H1 (cell line): Measurements from ENCODE around the gene PYGB. TPM values are rescaled to one million over a fixed set of nuclear protein-coding genes. Genes with fewer than 3 reads are reported as not detected.

Experiments used
- CTCF ChIA-PET: fragments of 300-600 bp; sonication (Branson Sonifier 250); formaldehyde crosslinking; loops from one replicate; lab custom pipeline; 2021; ENCODE audit not compliant: partially characterized antibody; lab: Charles Lee
- POLR2A ChIA-PET: fragments of 300-600 bp; sonication (Branson Sonifier 250); formaldehyde crosslinking; loops from one replicate; lab custom pipeline; 2021; ENCODE audit warnings: inconsistent platforms; ENCODE audit not compliant: partially characterized antibody; lab: Charles Lee
- DNase-seq, 2 experiments: peaks; one replicate each; pipeline versions ENCODE4 v3.0.0 to v3.0.0-alpha.2; 2010 to 2022; ENCODE audit warnings: low spot score in 2 of 2, low read depth in 1 of 2, mixed read lengths in 1 of 2
- FAIRE-seq: peaks from 2 replicates; lab custom pipeline; 2011; peaks lifted over from hg19 to GRCh38; lab: Jason Lieb, UNC
- H2AFZ ChIP-seq: 2 replicates; pipeline ENCODE4 v1.8.1; 2012; ENCODE audit warnings: low read length, inconsistent platforms
- H2AK5ac ChIP-seq: 2 replicates; pipeline ENCODE4 v1.6.1; 2013; ENCODE audit warnings: low read depth, low read length
- H2BK120ac ChIP-seq: replicated peaks from 2 replicates; pipeline ENCODE3; 2013; ENCODE audit warnings: low read depth, low read length, inconsistent platforms
- H2BK12ac ChIP-seq: 2 replicates; pipeline ENCODE4 v1.6.1; 2013; ENCODE audit warnings: low read depth, low read length
- H2BK15ac ChIP-seq: 2 replicates; pipeline ENCODE4 v1.6.1; 2013; ENCODE audit warnings: low read length
- H2BK20ac ChIP-seq: 2 replicates; pipeline ENCODE4 v1.6.1; 2013; ENCODE audit warnings: low read length
- H2BK5ac ChIP-seq: 2 replicates; pipeline ENCODE4 v1.6.1; 2013; ENCODE audit warnings: low read depth, low read length
- H3K14ac ChIP-seq: 2 replicates; pipeline ENCODE4 v1.6.1; 2013; ENCODE audit warnings: inconsistent platforms; ENCODE audit not compliant: insufficient read length
- H3K18ac ChIP-seq: 2 replicates; pipeline ENCODE4 v1.6.1; 2013; ENCODE audit warnings: low read length; ENCODE audit errors: extremely low read depth
- H3K23ac ChIP-seq: 2 replicates; pipeline ENCODE4 v1.6.1; 2013; ENCODE audit warnings: inconsistent platforms; ENCODE audit not compliant: insufficient read length
- H3K23me2 ChIP-seq: 2 replicates; pipeline ENCODE4 v1.6.1; 2013; ENCODE audit warnings: low read depth, low read length
- H3K27ac ChIP-seq: 2 replicates; pipeline ENCODE4 v1.6.1; 2011; ENCODE audit warnings: low read depth, low read length, inconsistent platforms
- H3K27me3 ChIP-seq, 4 experiments: replicated peaks in 1 of 4; 1 replicate in 1 of 4; 2 replicates in 3 of 4; pipeline versions ENCODE4 v1.6.1 to v1.8.1; 2011 to 2013; ENCODE audit warnings: low read length in 3 of 4, mild to moderate bottlenecking in 3 of 4, inconsistent platforms in 2 of 4, mixed read lengths in 2 of 4, moderate library complexity in 1 of 4; ENCODE audit not compliant: control insufficient read depth in 3 of 4, insufficient read depth in 3 of 4; ENCODE audit errors: extremely low read depth in 1 of 4
- H3K36me3 ChIP-seq, 4 experiments: 2 replicates each; pipeline versions ENCODE4 v1.6.1 to v1.8.1; 2011 to 2013; ENCODE audit warnings: mild to moderate bottlenecking in 4 of 4, low read length in 3 of 4, moderate library complexity in 2 of 4, control low read depth in 1 of 4, inconsistent platforms in 1 of 4; ENCODE audit not compliant: insufficient read depth in 4 of 4, control insufficient read depth in 2 of 4
- H3K4ac ChIP-seq: replicated peaks from 2 replicates; pipeline ENCODE3; 2013; ENCODE audit warnings: low read length, low read depth, mixed read lengths, inconsistent platforms; ENCODE audit not compliant: insufficient read length
- H3K4me1 ChIP-seq, 4 experiments: replicated peaks in 1 of 4; 1 replicate in 1 of 4; 2 replicates in 3 of 4; pipeline versions ENCODE4 v1.6.1 to v1.8.1; 2011 to 2013; ENCODE audit warnings: low read length in 3 of 4, inconsistent platforms in 2 of 4, mixed read lengths in 1 of 4; ENCODE audit not compliant: insufficient read depth in 4 of 4, control insufficient read depth in 3 of 4
- H3K4me2 ChIP-seq, 2 experiments: 2 replicates each; pipeline versions ENCODE4 v1.6.1 to v1.8.1; 2011 to 2013; ENCODE audit warnings: low read depth in 2 of 2, low read length in 2 of 2, control low read depth in 1 of 2, inconsistent platforms in 1 of 2, mild to moderate bottlenecking in 1 of 2; ENCODE audit not compliant: insufficient read depth in 1 of 2
- H3K4me3 ChIP-seq, 4 experiments: fragments of 200-600, 300-600 bp in 1 of 4; sonication (generic), shearing (Covaris generic), sonication (Bioruptor Twin) in 1 of 4; 2 replicates each; pipeline versions ENCODE4 v1.5.1 to v1.8.1; 2011 to 2016; ENCODE audit warnings: low read length in 4 of 4, low read depth in 3 of 4, control low read depth in 2 of 4, inconsistent platforms in 2 of 4, mild to moderate bottlenecking in 2 of 4, mixed read lengths in 1 of 4, moderate library complexity in 1 of 4; ENCODE audit not compliant: insufficient read depth in 2 of 4; ENCODE audit errors: extremely low read depth in 1 of 4
- H3K56ac ChIP-seq: replicated peaks from 2 replicates; pipeline ENCODE3; 2013; ENCODE audit warnings: low read depth, mild to moderate bottlenecking, mixed read lengths, low read length, inconsistent platforms; ENCODE audit not compliant: insufficient read length
- H3K79me1 ChIP-seq: 2 replicates; pipeline ENCODE4 v1.6.1; 2013; ENCODE audit warnings: low read depth, low read length, control low read depth
- H3K79me2 ChIP-seq, 2 experiments: 2 replicates each; pipeline versions ENCODE4 v1.6.1 to v1.8.1; 2012 to 2013; ENCODE audit warnings: low read length in 2 of 2, mild to moderate bottlenecking in 2 of 2, inconsistent platforms in 1 of 2; ENCODE audit not compliant: insufficient read depth in 2 of 2, control insufficient read depth in 1 of 2
- H3K9ac ChIP-seq, 4 experiments: replicated peaks in 1 of 4; 1 replicate in 1 of 4; 2 replicates in 3 of 4; pipeline versions ENCODE4 v1.6.1 to v1.8.1; 2011 to 2013; ENCODE audit warnings: low read depth in 3 of 4, low read length in 3 of 4, control low read depth in 2 of 4, mild to moderate bottlenecking in 2 of 4, moderate library complexity in 2 of 4, inconsistent platforms in 1 of 4; ENCODE audit errors: extremely low read depth in 1 of 4
- H3K9me3 ChIP-seq, 2 experiments: 2 replicates each; pipeline versions ENCODE4 v1.6.1 to v1.8.1; 2012 to 2013; ENCODE audit warnings: mild to moderate bottlenecking in 2 of 2, moderate library complexity in 2 of 2, control low read depth in 1 of 2, inconsistent platforms in 1 of 2, low read depth in 1 of 2, low read length in 1 of 2, mixed read lengths in 1 of 2; ENCODE audit not compliant: insufficient read depth in 2 of 2
- H4K20me1 ChIP-seq, 2 experiments: replicated peaks in 1 of 2; 2 replicates each; pipeline versions ENCODE3 to v1.8.1; 2011 to 2013; ENCODE audit warnings: inconsistent platforms in 2 of 2, low read length in 2 of 2, mild to moderate bottlenecking in 1 of 2; ENCODE audit not compliant: insufficient read depth in 2 of 2, control insufficient read depth in 1 of 2
- H4K5ac ChIP-seq: 2 replicates; pipeline ENCODE4 v1.6.1; 2013; ENCODE audit warnings: low read length, low read depth, mixed read lengths, inconsistent platforms; ENCODE audit not compliant: insufficient read length
- H4K8ac ChIP-seq: 2 replicates; pipeline ENCODE4 v1.8.0; 2013; ENCODE audit warnings: mild to moderate bottlenecking, moderate library complexity, low read length, inconsistent platforms; ENCODE audit not compliant: insufficient read depth; ENCODE audit errors: extremely low read depth
- H4K91ac ChIP-seq: replicated peaks from 2 replicates; pipeline ENCODE3; 2013; ENCODE audit warnings: low read length, mixed read lengths, inconsistent platforms; ENCODE audit not compliant: insufficient read length
- CHD1 ChIP-seq: IDR thresholded peaks from 2 replicates; pipeline ENCODE4 v1.6.1; 2012; ENCODE audit warnings: low read depth, low read length, improper control_type of control experiment
- PHF8 ChIP-seq: fragments of 200-600 bp; sonication (generic); conservative IDR thresholded peaks from 2 replicates; pipeline ENCODE4 v1.7.1; 2012; ENCODE audit warnings: low read depth, mild to moderate bottlenecking, inconsistent platforms, low read length, moderate library complexity
- SUZ12 ChIP-seq: fragments of 200-600 bp; sonication (generic); IDR thresholded peaks from 2 replicates; pipeline ENCODE4 v1.6.1; 2012; ENCODE audit warnings: mild to moderate bottlenecking, inconsistent platforms, low read length, moderate library complexity, mixed read lengths
- TAF1 ChIP-seq: IDR thresholded peaks from 2 replicates; pipeline ENCODE4 v1.6.1; 2011; ENCODE audit warnings: mild to moderate bottlenecking, low read depth, low read length
- TCF12 ChIP-seq: IDR thresholded peaks from 2 replicates; pipeline ENCODE4 v1.6.1; 2011; ENCODE audit warnings: low read depth, mild to moderate bottlenecking, low read length
- WGBS, 2 experiments: shearing (Covaris generic) in 1 of 2; methylation state at CpG; one replicate each; pipeline versions ENCODE4 v1.1.6 to v1.1.7; 2013 to 2015; ENCODE audit warnings: low lambda C conversion rate in 2 of 2, mixed read lengths in 2 of 2, inconsistent platforms in 1 of 2, low coverage in 1 of 2, missing lambda C conversion rate in 1 of 2; ENCODE audit not compliant: insufficient replicate concordance in 2 of 2, insufficient coverage in 1 of 2, insufficient read length in 1 of 2; ENCODE audit errors: extremely low coverage in 1 of 2, missing lambda C conversion rate in 1 of 2; 5-methylcytosine and 5-hydroxymethylcytosine counted together
- polyA plus RNA-seq, 7 experiments: library from polyadenylated mRNA; depleted of rRNA in 3 of 7; stranded (reverse) in 5 of 7; unstranded in 2 of 7; fragments of >200 nt in 5 of 7; fragments of 200-250 nt in 2 of 7; gene quantifications; 1 replicate in 5 of 7; 2 replicates in 1 of 7; 4 replicates in 1 of 7; pipeline versions ENCODE4 v1.2.1 to v1.2.3, GENCODE V29; 2011 to 2013; ENCODE audit warnings: missing spikeins in 2 of 7, mixed read lengths in 2 of 7
- total RNA-seq: library from RNA; stranded (reverse); fragmentation: NEBNext Ultra II Directional; extraction: Animal tissue kit (Norgen Biotek cat#: 25700); gene quantifications from 2 replicates; pipeline ENCODE4 v1.2.1, GENCODE V29; 2021

Gene PYGB
- total and polyA plus RNA-seq, 2 of the 8 experiments (the other 6 are each of a cell fraction or from before 2014, with no cell fraction given): 26.6 to 56.0 TPM

DNA sequence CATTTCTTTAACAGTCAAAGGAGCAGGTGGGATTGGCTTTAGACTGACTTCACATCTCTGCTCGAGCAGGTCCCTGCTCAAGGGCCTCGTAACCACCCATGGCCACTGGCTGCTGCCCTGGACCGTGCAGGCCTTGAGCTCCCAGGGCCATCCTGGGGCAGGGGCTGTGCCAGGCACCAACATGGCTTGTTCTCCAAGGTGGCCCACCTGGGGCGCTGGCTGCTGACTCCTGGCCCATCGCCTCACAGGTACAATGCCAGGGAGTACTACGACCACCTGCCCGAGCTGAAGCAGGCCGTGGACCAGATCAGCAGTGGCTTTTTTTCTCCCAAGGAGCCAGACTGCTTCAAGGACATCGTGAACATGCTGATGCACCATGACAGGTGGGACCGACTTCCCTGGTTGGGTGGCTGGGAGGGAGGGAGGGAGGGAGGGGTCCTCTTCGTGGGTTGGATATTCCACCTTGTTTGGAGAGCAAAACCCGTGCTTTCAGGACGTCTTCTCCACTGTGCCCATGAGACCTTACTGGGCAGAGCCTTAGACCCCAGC is 46.1 kb downstream of the PYGB start:
- Histone ChIP-seq H4K5ac (no peak overlapping the region), H3K36me3 (peaks cover 0 to 7% (median 6%) of the 10 kb centered on the region in 4 experiments; a peak in 5 of 8 replicates), H3K14ac (no peak overlapping the region), H3K27me3 (no peaks in the 10 kb centered on the region; a peak in 1 of 7 replicates), H3K18ac (no peak overlapping the region), H4K8ac (no peak overlapping the region), H2BK120ac (no peak overlapping the region), H2BK12ac (no peak overlapping the region)
- TF ChIP-seq CHD1 (no peak), SUZ12 (no peak), TAF1 (no peak), TCF12 (no peak), PHF8 (no peak)
- TF ChIP-seq, all 59 proteins: peak for 0
- Histone ChIP-seq H3K56ac (no peak overlapping the region), H2BK20ac (no peak overlapping the region), H3K79me1 (peaks cover 7% of the 10 kb centered on the region; the same call in 1 of the 2 replicates), H3K79me2 (no peaks in the 10 kb centered on the region), H4K20me1 (peaks cover 0 to 2% of the 10 kb centered on the region in 2 experiments), H3K9ac (no peak overlapping the region), H3K4me3 (no peak overlapping the region), H4K91ac (no peak overlapping the region), H2BK5ac (no peak overlapping the region), H2BK15ac (no peak overlapping the region), H3K23me2 (no peaks in the 10 kb centered on the region), H3K4ac (no peak overlapping the region), H3K23ac (no peak overlapping the region), H3K27ac (no peak overlapping the region), H2AK5ac (no peak overlapping the region), H3K4me1 (peaks cover 0 to 7% (median 2%) of the 10 kb centered on the region in 4 experiments; a peak in 3 of 7 replicates), H3K4me2 (no peak overlapping the region), H3K9me3 (no peaks in the 10 kb centered on the region), H2AFZ (no peak overlapping the region)
- ChIA-PET CTCF (interaction anchor here (0.7 to 4.7 kb wide), 14 partner anchors 10 to 311 kb away, joined by 3 to 79 read pairs (median 6); partner anchors contain the start of genes GINS1 and PYGB), POLR2A (interaction anchor here (1.0 to 4.1 kb wide), 3 partner anchors 9 to 114 kb away, joined by 3 to 22 read pairs (median 4); partner anchors contain the start of gene GINS1)
- 88% methylated on average over 12 of the region's 13 CpGs; no CpG with 5 or more reads in 1 of the 2 experiments for WGBS, 2 experiments
- no peak for FAIRE-seq
- no peak for DNase-seq
